ENCODE data around the gene FRMPD2.
"Not testable (repeated sequence)": the region's sequence is repeated elsewhere in the genome, so short reads cannot be mapped to it uniquely, and the experiment has no call there.

Gene FRMPD2

DNA sequence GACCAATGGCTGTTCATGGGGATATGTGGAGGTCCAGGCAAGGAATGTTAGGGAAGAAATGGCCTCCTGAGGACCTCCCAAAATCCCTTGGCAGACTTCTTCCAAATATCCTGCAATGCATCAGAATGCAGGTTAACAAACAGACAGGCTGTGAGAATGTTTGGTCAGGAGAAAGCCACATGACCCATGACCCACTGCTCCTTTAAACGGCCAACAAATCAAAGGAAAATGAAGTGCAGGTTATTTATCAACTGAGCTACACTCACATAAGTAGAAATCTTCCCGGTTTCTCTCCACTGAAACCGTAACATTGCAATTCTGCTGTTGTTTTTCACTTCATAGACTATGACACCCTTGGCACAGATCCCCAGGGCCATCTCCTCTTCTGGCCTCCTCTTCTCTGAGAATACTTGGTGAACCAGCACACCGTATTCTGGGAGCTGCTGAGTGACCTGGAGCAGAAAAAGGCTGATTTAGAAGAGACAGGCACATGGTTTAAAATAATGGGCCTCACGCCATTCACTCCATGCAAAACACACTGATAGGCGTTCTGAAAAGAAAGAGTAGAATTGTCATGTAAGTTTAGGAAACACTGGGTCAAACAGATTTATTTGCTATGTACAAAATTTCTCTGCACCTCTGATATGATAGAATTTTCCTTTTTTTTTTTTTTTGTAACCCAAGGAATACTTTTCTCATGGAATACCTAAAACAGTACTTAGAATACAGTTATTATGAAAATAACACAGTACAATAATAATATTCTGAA lies 67.8 kb downstream of the FRMPD2 start:
- DNase-seq (ENCODE audit: low read depth in 2 of 2, low spot score in 1 of 2): no peak

DNA sequence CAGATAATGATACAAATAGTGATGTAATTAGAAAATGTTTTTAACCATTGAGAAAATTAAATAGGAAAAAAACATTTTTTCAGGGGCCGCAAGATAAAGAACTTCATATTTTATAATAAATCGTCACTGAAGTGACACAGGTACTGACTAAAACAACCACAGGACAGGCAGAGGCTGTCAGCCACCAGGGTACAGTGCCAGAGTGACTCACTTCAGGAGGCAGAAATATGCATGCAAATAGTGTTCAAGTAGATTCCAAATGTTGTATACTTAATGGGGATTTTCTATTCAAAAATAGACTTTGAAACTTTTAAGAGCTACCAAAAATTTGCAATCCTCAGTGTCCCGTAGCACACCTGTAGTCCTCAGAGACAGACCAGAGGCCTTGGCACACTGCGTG lies 68.6 kb downstream of the FRMPD2 start:
- no peak for DNase-seq (ENCODE audit: low read depth in 2 of 2, low spot score in 1 of 2)

DNA sequence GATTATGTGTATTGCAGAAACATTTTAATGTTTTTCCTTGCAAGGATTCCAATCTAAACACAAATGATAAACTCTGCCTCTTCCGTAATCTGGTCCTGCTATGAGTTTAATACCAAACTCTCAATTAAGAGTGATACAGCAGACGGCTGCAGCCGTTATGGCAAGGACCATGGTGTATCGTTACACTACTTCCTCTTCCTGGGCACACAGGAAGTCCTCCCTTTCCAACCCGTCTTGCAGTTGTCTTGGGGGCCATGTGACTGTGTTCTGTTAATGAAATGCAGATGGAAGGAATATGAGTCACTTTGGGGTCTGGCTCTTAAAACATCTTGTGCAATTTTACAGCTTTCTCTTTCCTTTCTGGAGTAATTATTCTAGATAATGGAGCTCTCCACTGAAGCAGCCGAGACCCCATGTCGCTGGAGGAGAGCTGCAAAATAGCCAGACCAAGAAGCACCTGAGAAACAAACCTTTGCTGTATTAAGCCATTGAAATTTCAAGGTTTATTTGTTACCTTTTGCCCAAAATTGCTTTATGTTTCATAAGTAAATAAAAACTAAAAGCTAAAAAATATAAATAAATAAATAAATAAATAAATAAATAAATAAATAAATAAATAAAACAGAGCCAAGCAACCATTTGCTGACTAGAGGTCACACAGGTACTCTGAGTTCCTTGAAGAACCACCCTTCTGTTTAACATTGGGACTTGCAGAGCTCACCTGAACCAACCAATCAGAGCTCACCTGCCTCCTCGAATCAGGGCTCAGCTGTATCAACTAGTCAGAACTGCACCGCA lies 74.7 kb downstream of the FRMPD2 start:
- no peak for DNase-seq (ENCODE audit: low read depth in 2 of 2, low spot score in 1 of 2)

DNA sequence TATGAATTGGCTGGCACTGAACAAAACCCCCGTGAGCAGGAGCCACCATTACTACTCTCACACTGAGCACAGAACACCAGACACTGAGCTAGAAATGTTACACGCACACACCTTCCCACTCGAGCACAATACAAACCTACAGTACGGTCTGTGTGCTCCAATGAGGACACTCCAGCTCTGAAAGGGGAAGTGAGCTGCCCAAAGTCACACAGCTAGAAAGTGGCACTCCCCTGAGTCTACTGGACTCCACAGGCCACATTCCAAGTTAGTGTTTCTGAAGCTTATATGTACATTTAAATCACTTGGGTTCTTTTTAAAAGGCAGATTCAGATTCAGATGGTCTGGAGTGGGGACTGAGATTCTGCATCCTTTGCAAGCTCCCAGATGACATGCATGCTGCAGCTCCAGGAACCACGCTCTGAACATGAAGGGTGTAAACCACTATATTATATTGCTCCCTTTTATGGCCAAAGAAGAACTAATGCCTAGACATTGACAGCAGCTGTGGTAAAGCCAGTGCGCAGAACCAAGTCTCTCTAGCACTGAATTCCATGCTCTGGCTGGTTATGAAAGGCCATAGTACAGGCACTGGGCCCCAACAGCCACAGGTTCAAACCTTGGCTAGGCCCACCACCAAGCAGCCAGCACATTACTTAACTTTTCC lies 77.1 kb downstream of the FRMPD2 start:
- no peak for DNase-seq (ENCODE audit: low read depth in 2 of 2, low spot score in 1 of 2)

DNA sequence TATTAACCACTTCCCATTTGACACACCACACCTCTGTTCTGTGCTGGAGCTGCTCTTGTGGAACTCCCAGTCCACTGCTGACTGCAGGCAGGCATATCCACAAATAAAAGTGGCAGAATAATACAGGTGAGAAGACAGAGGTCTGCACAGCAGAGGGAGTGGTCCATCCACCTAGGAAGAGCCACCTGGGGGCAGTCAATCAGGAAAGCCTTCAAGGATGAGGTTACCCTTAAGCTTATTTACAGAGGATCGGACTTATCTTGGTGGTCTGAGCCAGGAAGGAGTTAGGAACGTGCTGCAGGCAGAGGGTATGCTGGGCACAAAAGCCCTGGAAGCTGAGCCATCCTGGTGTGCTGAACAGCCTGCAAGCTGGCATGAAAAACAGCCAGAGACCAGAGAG lies 78.7 kb downstream of the FRMPD2 start:
- DNase-seq (ENCODE audit: low read depth in 2 of 2, low spot score in 1 of 2): no peak

DNA sequence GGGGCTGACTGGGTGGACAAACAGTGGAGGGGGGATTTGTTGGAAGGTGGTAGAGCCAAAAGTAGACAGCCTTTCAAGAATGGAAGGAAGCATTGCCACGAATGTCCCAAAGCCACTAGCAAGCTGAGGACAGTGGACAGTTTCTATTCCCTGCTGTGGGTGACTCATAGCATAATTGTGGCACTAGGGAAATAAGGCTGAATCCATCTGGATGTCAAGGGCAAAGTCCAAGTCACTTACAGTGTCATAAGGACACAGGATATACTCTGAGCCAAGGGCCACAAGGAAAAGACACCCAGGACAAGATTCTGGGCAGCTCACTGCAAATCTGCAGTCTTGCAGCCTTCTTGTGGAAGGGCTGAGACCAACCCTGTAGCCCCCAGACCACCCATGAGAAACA lies 79.7 kb downstream of the FRMPD2 start:
- no peak for DNase-seq (ENCODE audit: low read depth in 2 of 2, low spot score in 1 of 2)

DNA sequence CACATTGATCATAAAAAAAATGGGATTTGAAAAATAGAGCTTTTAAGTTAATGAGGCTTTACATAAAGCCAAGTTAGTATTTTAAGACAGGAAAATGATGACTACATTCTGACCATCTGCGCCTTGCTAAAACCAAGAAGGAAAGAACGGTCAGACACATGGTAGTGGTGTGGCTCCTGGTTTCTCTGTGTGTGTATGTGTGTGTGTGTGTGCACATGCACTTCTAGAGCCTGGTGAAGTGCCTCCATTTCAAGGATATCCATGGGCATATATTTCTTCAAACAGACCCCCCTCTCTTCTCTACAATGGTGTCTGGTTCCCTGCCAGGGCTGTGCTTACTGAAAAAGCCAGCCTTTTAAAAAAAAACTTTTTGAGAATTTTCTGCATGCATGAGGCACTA lies 80.9 kb downstream of the FRMPD2 start:
- no peak for DNase-seq (ENCODE audit: low read depth in 2 of 2, low spot score in 1 of 2)

DNA sequence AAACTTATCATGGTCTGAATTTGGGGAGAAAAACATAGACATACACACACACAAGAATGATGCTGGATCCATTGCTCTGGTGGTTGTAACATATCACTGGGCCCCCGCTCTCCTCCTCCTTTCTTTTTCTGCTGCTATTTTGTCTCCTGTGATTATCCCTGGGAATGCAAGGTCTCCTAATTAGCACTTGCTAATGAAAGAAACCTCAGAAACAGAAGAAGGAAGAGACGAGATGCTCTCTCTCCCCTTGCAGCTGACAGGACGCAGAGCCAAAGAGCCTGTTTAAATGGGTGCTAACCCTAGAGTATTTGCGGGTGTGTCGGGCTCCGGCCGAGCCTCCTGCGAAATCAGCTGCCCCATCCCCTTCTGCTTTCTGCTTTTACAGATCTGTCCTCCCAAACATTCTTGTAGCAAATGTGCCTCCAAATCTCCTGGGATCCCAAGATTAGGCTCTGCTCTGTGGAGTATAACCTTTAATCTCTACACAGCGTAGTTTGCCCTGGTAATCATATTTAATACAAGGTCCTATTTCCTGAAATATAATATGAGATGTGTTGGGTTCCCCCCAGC lies 81.5 kb downstream of the FRMPD2 start:
- DNase-seq (ENCODE audit: low read depth in 2 of 2, low spot score in 1 of 2): no peak

DNA sequence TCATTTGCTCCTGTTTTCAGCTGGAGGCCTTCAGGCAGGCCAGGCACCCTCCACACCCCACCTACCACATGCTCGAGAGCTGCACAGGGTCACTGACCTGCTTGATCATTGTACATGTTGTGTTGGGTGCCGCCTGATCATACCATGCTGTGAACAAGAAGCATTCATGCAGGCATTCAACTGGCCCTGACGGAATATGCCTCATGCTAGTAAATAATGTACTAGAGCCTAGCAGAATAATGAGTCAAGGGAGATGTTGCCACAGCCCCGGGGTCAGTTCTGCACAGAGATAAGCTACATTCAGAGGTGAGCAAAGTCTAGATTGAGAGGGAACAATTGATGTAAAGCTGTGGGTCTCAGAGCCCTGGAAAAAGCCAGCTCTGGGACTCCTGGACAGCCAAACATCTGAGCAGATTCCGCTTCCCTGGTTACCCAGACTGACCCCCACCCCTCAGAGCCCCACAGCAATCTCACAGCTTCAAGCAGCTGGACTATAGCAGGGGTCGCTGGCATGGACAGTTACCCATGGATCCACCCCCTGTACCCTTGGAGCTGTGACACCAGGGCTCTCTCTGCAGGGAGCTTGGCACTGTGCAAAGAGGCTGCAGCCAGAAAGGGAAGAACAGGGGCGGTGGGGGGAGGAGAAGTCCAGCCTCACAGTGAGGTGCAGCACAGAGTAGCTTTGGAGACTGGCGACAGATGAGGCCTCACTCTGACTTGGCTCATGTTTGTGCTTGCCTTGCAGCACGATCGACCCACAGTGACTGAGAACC lies 86.6 kb downstream of the FRMPD2 start:
- no peak for DNase-seq (ENCODE audit: low read depth in 2 of 2, low spot score in 1 of 2)

DNA sequence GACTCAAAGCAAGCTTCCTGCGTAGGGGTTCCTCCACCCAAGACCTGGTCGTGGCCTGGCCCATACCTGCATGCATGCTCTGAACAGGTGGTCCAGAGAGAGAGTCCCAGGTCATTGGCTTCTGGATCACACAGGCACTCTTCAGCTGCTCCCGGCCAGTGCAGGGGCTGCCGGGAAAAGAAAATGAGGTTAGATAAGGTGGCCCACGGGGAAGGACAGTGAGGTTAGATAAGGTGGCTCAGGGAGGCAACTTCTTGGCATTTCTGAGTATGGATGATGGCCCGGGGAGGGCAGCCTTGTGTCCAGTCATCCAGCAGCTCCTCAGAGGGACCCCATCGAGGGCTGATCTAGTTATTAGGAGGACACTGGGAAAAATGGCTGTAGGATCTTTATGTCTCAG lies 87.4 kb downstream of the FRMPD2 start:
- no peak for DNase-seq (ENCODE audit: low read depth in 2 of 2, low spot score in 1 of 2)

DNA sequence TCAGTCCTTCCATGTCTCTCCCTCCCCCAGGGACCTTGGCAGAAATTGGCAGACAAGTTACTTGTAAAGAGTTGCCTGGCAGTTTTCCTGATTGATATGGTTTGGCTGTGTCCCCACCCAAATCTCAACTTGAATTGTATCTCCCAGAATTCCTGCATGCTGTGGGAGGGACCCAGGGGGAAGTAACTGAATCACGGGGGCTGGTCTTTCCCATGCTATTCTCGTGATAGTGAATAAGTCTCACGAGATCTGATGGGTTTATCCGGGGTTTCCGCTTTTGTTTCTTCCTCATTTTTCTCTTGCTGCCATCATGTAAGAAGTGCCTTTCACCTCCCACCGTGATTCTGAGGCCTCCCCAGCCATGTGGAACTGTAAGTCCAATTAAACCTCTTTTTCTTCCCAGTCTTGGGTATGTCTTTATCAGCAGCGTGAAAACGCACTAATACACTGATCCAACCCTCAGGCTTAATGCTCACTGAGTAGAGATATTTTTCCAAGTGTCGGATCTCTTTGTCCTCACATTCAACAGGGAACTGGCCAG lies 88.2 kb downstream of the FRMPD2 start:
- not testable (repeated sequence) for DNase-seq (ENCODE audit: low read depth in 2 of 2, low spot score in 1 of 2)

DNA sequence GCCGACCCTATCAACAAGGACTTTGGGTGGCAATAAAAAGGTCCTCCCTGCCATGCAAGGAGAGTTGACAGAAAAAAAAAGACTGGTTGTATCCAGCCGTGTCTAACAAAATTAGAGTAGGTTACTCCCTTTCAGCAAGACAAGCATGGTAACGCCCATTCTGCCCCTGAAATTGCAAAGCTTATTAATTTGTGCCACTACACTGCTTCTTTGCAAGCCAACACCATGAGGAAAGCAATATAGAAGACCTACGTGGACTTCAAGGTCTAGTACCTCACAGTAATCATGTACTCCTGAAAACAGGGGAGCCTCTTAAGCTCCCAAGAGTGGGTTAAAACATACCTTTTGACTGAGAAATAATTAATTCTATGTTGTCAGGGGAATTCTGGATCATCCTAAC lies 90.3 kb downstream of the FRMPD2 start:
- no peak for DNase-seq (ENCODE audit: low read depth in 2 of 2, low spot score in 1 of 2)

DNA sequence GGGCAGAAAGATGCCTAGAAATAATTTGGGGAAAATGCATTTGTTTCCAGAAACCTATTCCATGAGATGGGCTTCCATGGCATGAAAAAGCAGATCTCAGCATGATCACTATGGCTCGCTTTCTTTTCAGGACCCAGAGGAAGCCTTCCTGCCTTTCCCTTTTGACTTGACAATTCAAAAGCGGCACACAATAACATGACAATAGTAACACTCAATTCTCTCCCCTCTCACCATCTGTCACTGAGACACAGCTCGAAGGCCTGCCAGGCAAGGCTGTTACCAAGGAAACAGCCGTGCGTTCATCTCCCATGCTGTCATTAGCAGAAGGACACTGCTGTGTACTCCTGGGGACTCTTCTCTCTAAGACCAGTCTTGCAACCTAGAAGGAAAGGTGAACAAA lies 101.8 kb downstream of the FRMPD2 start:
- DNase-seq (ENCODE audit: low read depth in 2 of 2, low spot score in 1 of 2): not testable (repeated sequence)

DNA sequence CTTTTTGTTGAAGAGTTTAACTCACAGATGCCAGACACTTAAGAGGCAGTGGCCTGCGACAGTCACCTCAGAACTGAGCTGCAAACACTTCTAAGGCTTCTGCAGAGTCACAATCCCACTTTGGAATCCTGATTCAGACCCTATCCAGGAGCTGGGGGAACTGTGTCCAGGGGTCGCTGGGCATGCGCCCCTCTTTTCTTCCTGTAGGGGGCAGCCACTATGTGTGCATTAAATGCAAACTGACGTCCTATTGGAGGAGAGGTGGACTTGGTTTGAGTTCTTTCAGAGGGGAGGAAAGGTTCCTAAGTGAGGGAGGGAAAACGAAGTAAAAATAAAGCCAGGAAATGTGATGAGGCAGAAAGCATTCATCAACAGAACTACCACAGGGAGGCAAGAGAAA lies 113.8 kb downstream of the FRMPD2 start:
- DNase-seq (ENCODE audit: low read depth in 2 of 2, low spot score in 1 of 2): not testable (repeated sequence)

DNA sequence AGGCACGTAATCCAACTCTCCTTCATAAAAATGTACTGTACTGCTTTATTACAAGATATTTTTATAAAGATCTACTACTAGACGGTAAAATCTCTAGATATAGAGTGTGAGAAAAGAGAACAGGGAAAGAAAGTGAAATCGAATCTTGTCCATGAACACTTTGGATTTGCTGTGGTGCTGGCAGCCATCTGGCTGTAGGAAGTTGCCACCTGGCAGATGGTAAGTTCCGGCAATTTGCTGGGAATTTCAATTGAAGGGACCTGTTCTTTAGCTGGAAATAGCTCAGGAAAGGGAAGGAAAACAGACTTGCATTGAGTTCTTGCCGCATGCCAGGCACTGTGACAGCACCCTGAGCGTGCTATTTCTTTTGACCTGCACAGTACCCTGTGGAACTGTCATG lies 114.3 kb downstream of the FRMPD2 start:
- not testable (repeated sequence) for DNase-seq (ENCODE audit: low read depth in 2 of 2, low spot score in 1 of 2)

DNA sequence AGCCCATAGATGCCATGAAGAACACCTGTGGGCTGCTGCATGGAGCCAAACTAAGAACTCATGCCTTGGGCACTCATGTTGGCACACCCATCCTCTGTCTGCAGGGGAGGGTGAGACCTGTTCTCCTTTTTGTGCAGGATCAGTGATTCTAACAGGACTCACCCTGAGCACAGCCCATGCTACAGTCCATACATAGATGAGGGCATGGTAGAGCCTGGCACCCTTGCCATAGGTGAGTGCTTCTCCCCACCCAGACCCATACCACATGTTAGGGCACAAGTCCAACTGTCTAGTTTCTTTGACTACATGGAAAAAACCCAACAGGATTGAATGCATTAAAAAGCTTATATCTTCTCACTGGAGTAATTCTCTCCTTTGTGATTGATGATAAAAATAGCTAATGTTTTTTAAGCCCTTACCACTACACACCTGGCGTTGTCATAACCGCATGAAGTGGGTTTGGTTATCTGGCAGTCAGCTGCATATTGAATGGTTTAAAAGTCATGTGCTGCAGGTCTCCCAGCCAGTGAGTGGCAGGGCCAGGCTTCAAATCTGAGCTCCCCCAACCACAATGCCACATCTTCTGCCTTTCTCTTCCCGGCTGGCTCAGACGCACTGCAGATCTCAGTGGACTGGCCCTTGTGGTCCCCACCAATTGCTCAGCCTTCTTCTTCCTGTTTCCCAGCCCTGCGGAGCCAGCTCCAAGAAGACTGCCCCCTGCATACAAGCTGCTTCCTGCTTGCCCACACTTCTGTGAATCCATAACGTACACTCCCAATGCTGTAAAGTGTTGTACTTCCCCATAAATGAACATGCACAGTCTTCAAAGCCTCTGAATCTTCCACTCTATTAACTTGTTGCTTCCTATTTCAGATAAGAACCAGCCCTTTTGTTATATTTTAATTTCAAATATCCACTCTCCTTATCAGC lies 120.0 kb downstream of the FRMPD2 start:
- not testable (repeated sequence) for DNase-seq (ENCODE audit: low read depth in 2 of 2, low spot score in 1 of 2)

DNA sequence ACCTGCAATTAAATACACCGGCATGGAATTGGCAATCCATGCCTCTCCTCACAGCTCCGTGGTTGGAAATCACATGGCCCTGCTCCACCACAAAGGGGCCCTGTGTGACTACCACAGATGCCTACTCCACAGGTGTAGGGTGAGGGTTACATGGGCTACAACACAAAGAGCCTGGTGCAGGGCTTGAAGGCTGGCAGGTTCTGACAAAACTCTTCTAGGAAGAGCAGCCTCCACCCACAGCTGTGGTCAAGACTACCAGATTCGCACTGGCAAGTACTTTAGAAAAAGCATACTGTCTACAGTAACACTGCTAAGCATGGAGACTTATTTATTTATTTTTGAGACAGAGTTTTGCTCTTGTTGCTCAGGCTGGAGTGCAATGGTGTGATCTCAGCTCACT lies 126.9 kb downstream of the FRMPD2 start:
- not testable (repeated sequence) for DNase-seq (ENCODE audit: low read depth in 2 of 2, low spot score in 1 of 2)

DNA sequence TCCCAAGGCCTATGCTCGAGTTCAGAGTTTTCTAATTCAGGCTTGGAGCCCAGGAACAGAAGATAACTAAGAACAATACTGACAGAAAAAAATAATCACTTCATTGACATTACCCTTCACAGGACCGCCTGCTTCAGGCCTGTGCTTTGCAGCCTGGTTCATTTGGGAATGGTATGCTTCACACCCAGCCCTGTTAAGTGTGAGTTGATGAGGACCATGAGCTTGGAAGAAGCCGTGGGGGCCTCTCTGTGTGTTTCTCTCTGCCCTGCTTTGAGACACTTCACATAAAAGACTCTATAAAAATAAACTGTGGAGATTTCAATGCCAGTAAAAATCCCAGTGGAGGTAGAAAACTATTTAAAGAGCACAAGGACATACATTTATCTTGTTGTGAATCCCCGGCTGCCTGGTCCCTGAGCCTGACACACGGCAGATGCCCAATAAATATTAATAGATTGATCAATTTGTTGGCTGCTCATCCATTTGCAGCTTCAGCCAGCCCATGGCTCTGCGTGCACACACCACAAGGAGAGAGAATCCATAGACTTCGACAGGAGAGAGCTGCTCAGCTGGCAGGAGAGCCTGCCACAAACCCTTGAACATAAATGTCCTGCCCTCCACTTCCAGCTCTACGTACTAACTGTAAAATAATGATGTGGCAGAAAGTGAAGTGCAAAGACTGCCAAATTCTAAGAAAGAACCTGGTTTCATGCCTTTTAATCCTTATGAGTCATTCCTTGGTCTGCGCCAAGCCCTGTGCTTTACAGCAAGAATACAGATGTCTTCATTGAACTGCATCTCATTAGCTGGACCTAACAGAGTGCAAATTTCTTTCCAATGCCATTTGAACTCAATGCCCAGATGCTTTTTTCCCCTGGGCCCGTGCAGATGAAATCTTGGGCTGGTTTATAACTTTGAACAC lies 130.5 kb downstream of the FRMPD2 start:
- not testable (repeated sequence) for DNase-seq (ENCODE audit: low read depth in 2 of 2, low spot score in 1 of 2)
